Measurements from ENCODE around the gene CACNA1F. TPM values are rescaled to one million over a fixed set of nuclear protein-coding genes. Genes with fewer than 3 reads are reported as not detected.

CACNA1F gene
- total and polyA plus RNA-seq, 10 of the 15 experiments (the other 5 are each of a cell fraction or from before 2014, with no cell fraction given): 0.01 to 0.32 (median 0.05) TPM; not detected in 5

DNA sequence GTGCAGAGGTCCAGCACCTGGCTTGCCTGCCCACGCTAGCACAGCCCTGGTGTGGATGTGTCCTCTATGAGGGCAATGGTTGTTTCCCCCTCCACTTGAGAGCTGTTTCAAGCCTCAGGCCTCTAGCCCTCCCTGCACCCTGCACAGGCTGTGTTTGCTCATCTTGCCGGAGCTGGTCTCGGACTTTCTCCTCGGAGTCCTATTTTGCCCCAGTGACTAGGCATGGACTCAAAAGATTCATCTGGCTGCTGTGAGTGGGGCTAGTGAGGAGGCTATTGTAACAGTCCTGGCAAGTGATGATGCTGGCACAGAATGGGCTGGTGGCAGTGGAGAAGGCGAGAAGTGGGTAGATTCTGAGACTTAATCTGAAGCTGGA is 25.6 kb upstream of the CACNA1F start:
- Histone ChIP-seq H4K20me1 (ENCODE audit: control insufficient read depth, insufficient read depth) (no peaks in the 10 kb centered on the region), H3K9me3 (replicated peaks; ENCODE audit: control insufficient read depth, insufficient read depth, low read length) (no peaks in the 10 kb centered on the region), H3K36me3 (ENCODE audit: control insufficient read depth in 2 of 2, insufficient read depth in 2 of 2, low read length in 1 of 2) (no peaks in the 10 kb centered on the region), H3K27ac (ENCODE audit: control insufficient read depth, insufficient read depth) (no peak overlapping the region), H3K27me3 (replicated peaks in 1 of 2; ENCODE audit: control insufficient read depth in 2 of 2, insufficient read depth in 2 of 2, low read length in 1 of 2) (no peaks in the 10 kb centered on the region), H3K9ac (ENCODE audit: control insufficient read depth, insufficient read depth, low read length) (no peak overlapping the region), H3K79me2 (ENCODE audit: control insufficient read depth, insufficient read depth, low read length) (no peaks in the 10 kb centered on the region), H3K4me2 (ENCODE audit: control insufficient read depth, insufficient read depth) (no peak overlapping the region), H3K4me3 (no peak overlapping the region), H2AFZ (ENCODE audit: control insufficient read depth, low read depth, low read length) (no peak overlapping the region), H3K4me1 (ENCODE audit: control insufficient read depth, insufficient read depth, low read length) (no peaks in the 10 kb centered on the region)
- ChIA-PET CTCF (no interaction called here), POLR2A (no interaction called here), SMC1A (ENCODE audit: uncharacterized antibody, unreplicated experiment) (interaction anchor here (1.6 kb wide), 1 partner anchor 66 kb away, joined by 4 read pairs; no protein-coding TSS in a partner anchor), RAD21 (ENCODE audit: unreplicated experiment) (no interaction called here)
- BruUV-seq (replicated peaks): no TSS peak
- ATAC-seq: no peak
- 48% methylated on average over 5 of the region's 5 CpGs for WGBS (ENCODE audit: insufficient coverage, insufficient replicate concordance, low lambda C conversion rate, missing lambda C conversion rate)
- intact Hi-C loops (cut with micrococcal nuclease; ENCODE audit: unreplicated experiment): no loop called here
- in situ Hi-C loops (cut with MboI): no loop called here
- no peak for FAIRE-seq
- TF ChIP-seq SUZ12 (IDR thresholded peaks at IDR 0.05; ENCODE audit: unreplicated experiment) (no peak), HDAC2 (IDR thresholded peaks at IDR 0.05) (no peak)
- DNase-seq (ENCODE audit: low read depth, low spot score): no peak

- Histone ChIP-seq H3K4me3 (no peak overlapping the region), H2AFZ (ENCODE audit: control insufficient read depth, low read depth, low read length) (no peak overlapping the region), H4K20me1 (ENCODE audit: control insufficient read depth, insufficient read depth) (no peaks in the 10 kb centered on the region), H3K27me3 (replicated peaks in 1 of 2; ENCODE audit: control insufficient read depth in 2 of 2, insufficient read depth in 2 of 2, low read length in 1 of 2) (no peaks in the 10 kb centered on the region), H3K9me3 (replicated peaks; ENCODE audit: control insufficient read depth, insufficient read depth, low read length) (no peaks in the 10 kb centered on the region), H3K4me1 (ENCODE audit: control insufficient read depth, insufficient read depth, low read length) (no peaks in the 10 kb centered on the region), H3K79me2 (ENCODE audit: control insufficient read depth, insufficient read depth, low read length) (no peaks in the 10 kb centered on the region), H3K4me2 (ENCODE audit: control insufficient read depth, insufficient read depth) (no peak overlapping the region), H3K27ac (ENCODE audit: control insufficient read depth, insufficient read depth) (no peak overlapping the region), H3K9ac (ENCODE audit: control insufficient read depth, insufficient read depth, low read length) (no peak overlapping the region), H3K36me3 (ENCODE audit: control insufficient read depth in 2 of 2, insufficient read depth in 2 of 2, low read length in 1 of 2) (no peaks in the 10 kb centered on the region)
- ATAC-seq (no peak), DNase-seq (ENCODE audit: low read depth, low spot score) (no peak), FAIRE-seq (no peak)
- CTCF ChIA-PET: no interaction called here
- in situ Hi-C loops (cut with MboI): no loop called here
- intact Hi-C loops (cut with micrococcal nuclease; ENCODE audit: unreplicated experiment): no loop called here
- RAD21 ChIA-PET (ENCODE audit: unreplicated experiment): no interaction called here
- WGBS (ENCODE audit: insufficient coverage, insufficient replicate concordance, low lambda C conversion rate, missing lambda C conversion rate): 43% methylated on average over 20 of the region's 20 CpGs
- SMC1A ChIA-PET (ENCODE audit: uncharacterized antibody, unreplicated experiment): no interaction called here
- POLR2A ChIA-PET: no interaction called here
- BruUV-seq (replicated peaks): no TSS peak
- TF ChIP-seq, protein P1, sequence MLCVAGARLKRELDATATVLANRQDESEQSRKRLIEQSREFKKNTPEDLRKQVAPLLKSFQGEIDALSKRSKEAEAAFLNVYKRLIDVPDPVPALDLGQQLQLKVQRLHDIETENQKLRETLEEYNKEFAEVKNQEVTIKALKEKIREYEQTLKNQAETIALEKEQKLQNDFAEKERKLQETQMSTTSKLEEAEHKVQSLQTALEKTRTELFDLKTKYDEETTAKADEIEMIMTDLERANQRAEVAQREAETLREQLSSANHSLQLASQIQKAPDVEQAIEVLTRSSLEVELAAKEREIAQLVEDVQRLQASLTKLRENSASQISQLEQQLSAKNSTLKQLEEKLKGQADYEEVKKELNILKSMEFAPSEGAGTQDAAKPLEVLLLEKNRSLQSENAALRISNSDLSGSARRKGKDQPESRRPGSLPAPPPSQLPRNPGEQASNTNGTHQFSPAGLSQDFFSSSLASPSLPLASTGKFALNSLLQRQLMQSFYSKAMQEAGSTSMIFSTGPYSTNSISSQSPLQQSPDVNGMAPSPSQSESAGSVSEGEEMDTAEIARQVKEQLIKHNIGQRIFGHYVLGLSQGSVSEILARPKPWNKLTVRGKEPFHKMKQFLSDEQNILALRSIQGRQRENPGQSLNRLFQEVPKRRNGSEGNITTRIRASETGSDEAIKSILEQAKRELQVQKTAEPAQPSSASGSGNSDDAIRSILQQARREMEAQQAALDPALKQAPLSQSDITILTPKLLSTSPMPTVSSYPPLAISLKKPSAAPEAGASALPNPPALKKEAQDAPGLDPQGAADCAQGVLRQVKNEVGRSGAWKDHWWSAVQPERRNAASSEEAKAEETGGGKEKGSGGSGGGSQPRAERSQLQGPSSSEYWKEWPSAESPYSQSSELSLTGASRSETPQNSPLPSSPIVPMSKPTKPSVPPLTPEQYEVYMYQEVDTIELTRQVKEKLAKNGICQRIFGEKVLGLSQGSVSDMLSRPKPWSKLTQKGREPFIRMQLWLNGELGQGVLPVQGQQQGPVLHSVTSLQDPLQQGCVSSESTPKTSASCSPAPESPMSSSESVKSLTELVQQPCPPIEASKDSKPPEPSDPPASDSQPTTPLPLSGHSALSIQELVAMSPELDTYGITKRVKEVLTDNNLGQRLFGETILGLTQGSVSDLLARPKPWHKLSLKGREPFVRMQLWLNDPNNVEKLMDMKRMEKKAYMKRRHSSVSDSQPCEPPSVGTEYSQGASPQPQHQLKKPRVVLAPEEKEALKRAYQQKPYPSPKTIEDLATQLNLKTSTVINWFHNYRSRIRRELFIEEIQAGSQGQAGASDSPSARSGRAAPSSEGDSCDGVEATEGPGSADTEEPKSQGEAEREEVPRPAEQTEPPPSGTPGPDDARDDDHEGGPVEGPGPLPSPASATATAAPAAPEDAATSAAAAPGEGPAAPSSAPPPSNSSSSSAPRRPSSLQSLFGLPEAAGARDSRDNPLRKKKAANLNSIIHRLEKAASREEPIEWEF (IDR thresholded peaks at IDR 0.05; ENCODE audit: insufficient replicate concordance, low read depth, low read length): no peak
- TF ChIP-seq RAD21 (IDR thresholded peaks at IDR 0.05; ENCODE audit: insufficient read depth, low read depth, low read length): no peak
- no peak for TF ChIP-seq BMI1 (IDR thresholded peaks at IDR 0.05; ENCODE audit: borderline replicate concordance)
- no peak for TF ChIP-seq ATF7 (IDR thresholded peaks at IDR 0.05; ENCODE audit: low read depth)
- TF ChIP-seq HDAC2 (IDR thresholded peaks at IDR 0.05): no peak
- no peak for TF ChIP-seq STAT3 (IDR thresholded peaks at IDR 0.05; ENCODE audit: low read depth, low read length)
- TF ChIP-seq RFX5 (IDR thresholded peaks at IDR 0.05; ENCODE audit: low read depth, low read length): no peak
- no peak for TF ChIP-seq NFYA (IDR thresholded peaks at IDR 0.05; ENCODE audit: borderline replicate concordance, low read depth, low read length)
- TF ChIP-seq MXI1 (IDR thresholded peaks at IDR 0.05; ENCODE audit: low read depth, low read length): no peak
- no peak for TF ChIP-seq TBL1XR1 (IDR thresholded peaks at IDR 0.05; ENCODE audit: low read depth, low read length)
Observed at GRCh38 chrX:49257846-49258748, 25.0 kb upstream of the CACNA1F start.

All from GM12878 (cell line).